Activated B cell treated with CpG ODN at 0.5 μM for 24 hours (primary cell): Measurements from ENCODE around the gene USP40. TPM values are rescaled to one million over a fixed set of nuclear protein-coding genes. Genes with fewer than 3 reads are reported as not detected.
A peak's percentile ranks its signal among the peaks of the same experiment; 100 is the strongest.

Experiments
- ATAC-seq: fragments of 200-7000 bp; cut with Tn5 transposase; one replicate; pipeline ENCODE4 v1.10.0; 2021; ENCODE audit warnings: low read depth, mild to moderate bottlenecking, moderate library complexity
- CTCF ChIA-PET: fragments of 350-600 bp; sonication (Branson Sonifier 250); formaldehyde crosslinking; loops from one replicate; lab custom pipeline; 2021; ENCODE audit warnings: antibody characterized with exemption; lab: Charles Lee
- POLR2A ChIA-PET: fragments of 350-600 bp; sonication (Branson Sonifier 250); formaldehyde crosslinking; loops from one replicate; lab custom pipeline; 2021; ENCODE audit warnings: antibody characterized with exemption; lab: Charles Lee
- DNase-seq: peaks from one replicate; pipeline ENCODE4 v3.0.0; 2022
- H3K27ac Mint-ChIP-seq: one replicate; pipeline ENCODE4 v1.8.0; 2020; ENCODE audit warnings: mixed read lengths
- H3K27me3 Mint-ChIP-seq: one replicate; pipeline ENCODE4 v1.8.0; 2021; ENCODE audit warnings: mixed read lengths
- H3K36me3 Mint-ChIP-seq: one replicate; pipeline ENCODE4 v1.8.0; 2021; ENCODE audit warnings: low read depth, mixed read lengths
- H3K4me1 Mint-ChIP-seq: one replicate; pipeline ENCODE4 v1.8.0; 2021; ENCODE audit warnings: mixed read lengths
- H3K4me3 Mint-ChIP-seq: one replicate; pipeline ENCODE4 v1.8.0; 2020; ENCODE audit warnings: mild to moderate bottlenecking, mixed read lengths
- H3K9me3 Mint-ChIP-seq: one replicate; pipeline ENCODE4 v1.8.0; 2020; ENCODE audit warnings: mixed read lengths
- intact Hi-C: fragments of 100-400 bp; cut with micrococcal nuclease; formaldehyde crosslinking; loops from one replicate; pipeline ENCODE4 v1.15.1; 2024
- total RNA-seq: library from RNA; stranded (reverse); gene quantifications from 2 replicates; pipeline ENCODE4 v1.2.3, GENCODE V29; 2022
- TF ChIP-seq, protein P1 (sequence below): fragments of 200-600 bp; IDR thresholded peaks from one replicate; pipeline ENCODE4 v1.8.0; 2022; ENCODE audit warnings: antibody characterized with exemption, mild to moderate bottlenecking

USP40 gene
- total RNA-seq, 1 donor from 2014 or later, result 30.4 TPM

- DNase-seq, result no peak
- Mint-ChIP-seq H3K36me3 (peaks cover 94% of the 10 kb centered on the region), H3K27ac (peak overlapping the region; percentile 71)
Measured at GRCh38 chr2:233440314-233440713, 126.3 kb downstream of the USP40 start.

DNA sequence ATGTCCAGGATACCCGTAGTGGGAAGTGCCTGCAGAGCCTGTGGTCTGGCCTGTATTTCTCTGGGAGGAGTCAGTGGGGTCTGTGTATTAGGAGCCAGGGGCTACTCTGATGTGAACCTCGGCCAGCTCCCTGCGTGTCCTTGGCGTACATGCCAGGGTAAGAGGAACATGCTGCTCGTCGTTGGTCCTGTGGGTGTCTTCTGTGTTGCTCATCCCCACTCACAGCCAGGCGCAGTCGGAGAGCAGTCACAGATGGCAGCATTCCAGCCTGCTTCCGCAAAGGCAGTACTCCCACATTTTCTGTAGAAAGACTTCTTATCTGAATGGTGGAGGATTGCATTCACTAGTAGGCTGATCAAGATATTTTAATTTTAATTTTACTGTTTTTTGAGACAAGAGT, 127.4 kb downstream of the USP40 start:
- H3K27ac Mint-ChIP-seq, result peak overlapping the region; percentile 24
- TF ChIP-seq, protein P1, sequence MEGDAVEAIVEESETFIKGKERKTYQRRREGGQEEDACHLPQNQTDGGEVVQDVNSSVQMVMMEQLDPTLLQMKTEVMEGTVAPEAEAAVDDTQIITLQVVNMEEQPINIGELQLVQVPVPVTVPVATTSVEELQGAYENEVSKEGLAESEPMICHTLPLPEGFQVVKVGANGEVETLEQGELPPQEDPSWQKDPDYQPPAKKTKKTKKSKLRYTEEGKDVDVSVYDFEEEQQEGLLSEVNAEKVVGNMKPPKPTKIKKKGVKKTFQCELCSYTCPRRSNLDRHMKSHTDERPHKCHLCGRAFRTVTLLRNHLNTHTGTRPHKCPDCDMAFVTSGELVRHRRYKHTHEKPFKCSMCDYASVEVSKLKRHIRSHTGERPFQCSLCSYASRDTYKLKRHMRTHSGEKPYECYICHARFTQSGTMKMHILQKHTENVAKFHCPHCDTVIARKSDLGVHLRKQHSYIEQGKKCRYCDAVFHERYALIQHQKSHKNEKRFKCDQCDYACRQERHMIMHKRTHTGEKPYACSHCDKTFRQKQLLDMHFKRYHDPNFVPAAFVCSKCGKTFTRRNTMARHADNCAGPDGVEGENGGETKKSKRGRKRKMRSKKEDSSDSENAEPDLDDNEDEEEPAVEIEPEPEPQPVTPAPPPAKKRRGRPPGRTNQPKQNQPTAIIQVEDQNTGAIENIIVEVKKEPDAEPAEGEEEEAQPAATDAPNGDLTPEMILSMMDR, result no peak
- no peaks in the 10 kb centered on the region for H3K9me3 Mint-ChIP-seq
- H3K4me3 Mint-ChIP-seq, result no peak overlapping the region
- H3K36me3 Mint-ChIP-seq, result peaks cover 94% of the 10 kb centered on the region
- CTCF ChIA-PET, result interaction anchor here (0.9 to 1.7 kb wide), 3 partner anchors 32 to 38 kb away, joined by 3 to 6 read pairs (median 6); no protein-coding TSS in a partner anchor
- H3K27me3 Mint-ChIP-seq, result no peaks in the 10 kb centered on the region
- peaks cover 30% of the 10 kb centered on the region for H3K4me1 Mint-ChIP-seq
- POLR2A ChIA-PET, result interaction anchor here (0.7 kb wide), 1 partner anchor 35 kb away, joined by 4 read pairs; no protein-coding TSS in a partner anchor
- ATAC-seq (no peak), DNase-seq (no peak)
- intact Hi-C loops, result no loop called here

More at GRCh38 chr2:233440314-233440713, 126.3 kb downstream of the USP40 start:
- ATAC-seq, result no peak
- H3K4me3 Mint-ChIP-seq, result no peak overlapping the region
- CTCF ChIA-PET, result interaction anchor here (0.6 to 1.7 kb wide), 4 partner anchors 36 to 90 kb away, joined by 3 to 6 read pairs (median 4); no protein-coding TSS in a partner anchor
- no peaks in the 10 kb centered on the region for H3K27me3 Mint-ChIP-seq
- intact Hi-C loops, result loop anchor here (5.0 kb wide), 1 partner anchor 188 kb away; the partner anchor contains the start of gene ATG16L1
- TF ChIP-seq, protein P1, result no peak
- no peaks in the 10 kb centered on the region for H3K9me3 Mint-ChIP-seq
- POLR2A ChIA-PET, result no interaction called here
- peaks cover 19% of the 10 kb centered on the region for H3K4me1 Mint-ChIP-seq

- Mint-ChIP-seq H3K36me3 (peaks cover 92% of the 10 kb centered on the region), H3K27ac (no peak overlapping the region)
Measured at GRCh38 chr2:233438573-233439147, 127.9 kb downstream of the USP40 start.

GRCh38 chr2:233437439-233437955, 129.1 kb downstream of the USP40 start:
- no peak overlapping the region for H3K4me3 Mint-ChIP-seq
- H3K27me3 Mint-ChIP-seq, result no peaks in the 10 kb centered on the region
- CTCF ChIA-PET, result interaction anchor here (2.7 kb wide), 1 partner anchor 33 kb away, joined by 12 read pairs; no protein-coding TSS in a partner anchor
- H3K36me3 Mint-ChIP-seq, result peaks cover 90% of the 10 kb centered on the region
- TF ChIP-seq, protein P1, result no peak
- DNase-seq, result no peak
- H3K4me1 Mint-ChIP-seq, result peaks cover 34% of the 10 kb centered on the region
- no peak for ATAC-seq
- H3K9me3 Mint-ChIP-seq, result no peaks in the 10 kb centered on the region
- H3K27ac Mint-ChIP-seq, result no peak overlapping the region
- intact Hi-C loops, result no loop called here
- POLR2A ChIA-PET, result interaction anchor here (0.7 to 1.4 kb wide), 3 partner anchors 19 to 652 kb away, joined by 3 to 5 read pairs (median 3); no protein-coding TSS in a partner anchor

More at GRCh38 chr2:233438573-233439147, 127.9 kb downstream of the USP40 start:
- ATAC-seq, result no peak
- no peaks in the 10 kb centered on the region for H3K27me3 Mint-ChIP-seq
- intact Hi-C loops, result no loop called here
- TF ChIP-seq, protein P1, result no peak
- no peak for DNase-seq
- CTCF ChIA-PET, result interaction anchor here (0.6 to 2.7 kb wide), 2 partner anchors 34 to 881 kb away, joined by 3 to 12 read pairs; no protein-coding TSS in a partner anchor
- H3K4me3 Mint-ChIP-seq, result no peak overlapping the region
- peaks cover 34% of the 10 kb centered on the region for H3K4me1 Mint-ChIP-seq
- POLR2A ChIA-PET, result interaction anchor here (0.7 to 1.4 kb wide), 3 partner anchors 20 to 653 kb away, joined by 3 to 5 read pairs (median 4); no protein-coding TSS in a partner anchor
- no peaks in the 10 kb centered on the region for H3K9me3 Mint-ChIP-seq
